Neural cell (in vitro differentiated cells): Measurements from ENCODE around the gene CACNA1I. TPM values are rescaled to one million over a fixed set of nuclear protein-coding genes. Genes with fewer than 3 reads are reported as not detected.

Source experiments
- H2AFZ ChIP-seq: fragments of 200-600, 300-800 bp; sonication (generic), shearing (Covaris generic); 2 replicates; pipeline ENCODE4 v1.6.0; 2014; ENCODE audit warnings: low read depth, mild to moderate bottlenecking, antibody characterized with exemption, low read length, moderate library complexity
- H3F3A ChIP-seq: fragments of 200-600 bp; shearing (Covaris generic); 2 replicates; pipeline ENCODE4 v1.6.1; 2016; ENCODE audit warnings: mild to moderate bottlenecking, moderate library complexity, mixed read lengths, antibody characterized with exemption, low read length; ENCODE audit not compliant: insufficient read depth, poor library complexity, severe bottlenecking
- H3K27ac ChIP-seq: fragments of 200-600, 300-800 bp; sonication (generic), shearing (Covaris generic); 2 replicates; pipeline ENCODE4 v1.5.1; 2014; ENCODE audit warnings: mild to moderate bottlenecking, low read length, moderate library complexity
- H3K27me3 ChIP-seq: fragments of 300-800, 200-600 bp; sonication (generic), shearing (Covaris generic); 2 replicates; pipeline ENCODE4 v1.6.0; 2014; ENCODE audit warnings: mild to moderate bottlenecking, low read depth, low read length, moderate library complexity; ENCODE audit not compliant: insufficient read depth
- H3K36me3 ChIP-seq: fragments of 300-800, 200-600 bp; sonication (generic), shearing (Covaris generic); 2 replicates; pipeline ENCODE4 v1.5.1; 2014; ENCODE audit warnings: mild to moderate bottlenecking, antibody characterized with exemption, low read length, moderate library complexity; ENCODE audit not compliant: insufficient read depth
- H3K4me2 ChIP-seq: fragments of 300-800, 200-600 bp; sonication (generic), shearing (Covaris generic); 2 replicates; pipeline ENCODE4 v1.6.0; 2014; ENCODE audit warnings: mild to moderate bottlenecking, low read length
- H3K4me3 ChIP-seq: fragments of 300-800, 200-600 bp; sonication (generic), shearing (Covaris generic); 2 replicates; pipeline ENCODE4 v1.5.1; 2014; ENCODE audit warnings: mild to moderate bottlenecking, low read length, moderate library complexity
- H3K79me2 ChIP-seq: fragments of 200-600 bp; shearing (Covaris generic); replicated peaks from 2 replicates; pipeline ENCODE4 v1.6.0; 2014; ENCODE audit warnings: mild to moderate bottlenecking, low read length, moderate library complexity; ENCODE audit not compliant: insufficient read depth
- H3K9ac ChIP-seq: fragments of 300-800, 200-600 bp; sonication (generic), shearing (Covaris generic); 2 replicates; pipeline ENCODE4 v1.6.1; 2016; ENCODE audit warnings: mild to moderate bottlenecking, low read length, mixed read lengths
- H3K9me2 ChIP-seq: fragments of 200-600 bp; shearing (Covaris generic); 2 replicates; pipeline ENCODE4 v1.6.1; 2016; ENCODE audit warnings: mild to moderate bottlenecking, low read length, mixed read lengths; ENCODE audit not compliant: insufficient read depth
- H3K9me3 ChIP-seq: fragments of 200-600, 300-800 bp; sonication (generic), shearing (Covaris generic); 2 replicates; pipeline ENCODE4 v1.6.1; 2016; ENCODE audit warnings: mild to moderate bottlenecking, mixed run types, low read length, moderate library complexity, mixed read lengths
- H4K20me1 ChIP-seq: fragments of 200-600 bp; shearing (Covaris generic); 2 replicates; pipeline ENCODE4 v1.6.1; 2016; ENCODE audit warnings: mild to moderate bottlenecking, mixed run types; ENCODE audit not compliant: insufficient read depth
- CTCF ChIP-seq: fragments of 450-650 bp; IDR thresholded peaks from 2 replicates; pipeline ENCODE4 v1.5.1; 2014; ENCODE audit warnings: antibody characterized with exemption, mild to moderate bottlenecking, moderate library complexity; ENCODE audit not compliant: poor library complexity, severe bottlenecking
- EP300 ChIP-seq: fragments of 450-650 bp; conservative IDR thresholded peaks from 2 replicates; pipeline ENCODE4 v1.6.1; 2014; ENCODE audit warnings: antibody characterized with exemption, mild to moderate bottlenecking, moderate library complexity; ENCODE audit not compliant: poor library complexity, severe bottlenecking
- EZH2 ChIP-seq: fragments of 200-600, 300-800 bp; shearing (Covaris generic), sonication (generic); IDR thresholded peaks from 2 replicates; pipeline ENCODE4 v1.6.1; 2014; ENCODE audit warnings: antibody characterized with exemption, low read length, borderline replicate concordance, mild to moderate bottlenecking; ENCODE audit not compliant: insufficient read depth, poor library complexity, severe bottlenecking
- MXI1 ChIP-seq: fragments of 450-650 bp; conservative IDR thresholded peaks from 2 replicates; pipeline ENCODE4 v1.6.1; 2014; ENCODE audit warnings: antibody characterized with exemption, mild to moderate bottlenecking; ENCODE audit not compliant: poor library complexity, severe bottlenecking
- POLR2AphosphoS5 ChIP-seq: IDR thresholded peaks from 2 replicates; pipeline ENCODE4 v1.6.1; 2012
- RAD21 ChIP-seq: fragments of 450-650 bp; conservative IDR thresholded peaks from 2 replicates; pipeline ENCODE4 v1.6.1; 2014; ENCODE audit warnings: antibody characterized with exemption, mild to moderate bottlenecking, moderate library complexity
- SMC3 ChIP-seq: fragments of 450-650 bp; conservative IDR thresholded peaks from 2 replicates; pipeline ENCODE4 v1.6.1; 2014; ENCODE audit warnings: antibody characterized with exemption, mild to moderate bottlenecking, moderate library complexity; ENCODE audit not compliant: poor library complexity
- TAF1 ChIP-seq: IDR thresholded peaks from 2 replicates; pipeline ENCODE4 v1.6.1; 2012; ENCODE audit warnings: low read depth
- polyA plus RNA-seq: library from polyadenylated mRNA; depleted of rRNA; stranded (reverse); fragments of >200 nt; gene quantifications from 2 replicates; pipeline ENCODE4 v1.2.3, GENCODE V29; 2014
- TF ChIP-seq, protein P1 (sequence below): IDR thresholded peaks from 2 replicates; pipeline ENCODE4 v1.6.1; 2012; ENCODE audit warnings: borderline replicate concordance

Gene CACNA1I
- polyA plus RNA-seq, 1 donor from 2014 or later, result 1.9 TPM

GRCh38 chr22:39611360-39611759, 40.8 kb downstream of the CACNA1I start:
- Histone ChIP-seq H3K9me2 (no peaks in the 10 kb centered on the region), H2AFZ (no peak overlapping the region), H3K79me2 (no peaks in the 10 kb centered on the region), H3K9me3 (no peaks in the 10 kb centered on the region), H3K4me3 (no peak overlapping the region), H3K27ac (no peak overlapping the region), H3K27me3 (no peaks in the 10 kb centered on the region), H4K20me1 (no peaks in the 10 kb centered on the region), H3K36me3 (no peaks in the 10 kb centered on the region), H3K4me2 (no peak overlapping the region), H3F3A (no peaks in the 10 kb centered on the region), H3K9ac (no peak overlapping the region)
- TF ChIP-seq RAD21 (no peak), EP300 (no peak), CTCF (no peak), SMC3 (no peak), POLR2AphosphoS5 (no peak), TAF1 (no peak), EZH2 (no peak), MXI1 (no peak)
- TF ChIP-seq, protein P1, sequence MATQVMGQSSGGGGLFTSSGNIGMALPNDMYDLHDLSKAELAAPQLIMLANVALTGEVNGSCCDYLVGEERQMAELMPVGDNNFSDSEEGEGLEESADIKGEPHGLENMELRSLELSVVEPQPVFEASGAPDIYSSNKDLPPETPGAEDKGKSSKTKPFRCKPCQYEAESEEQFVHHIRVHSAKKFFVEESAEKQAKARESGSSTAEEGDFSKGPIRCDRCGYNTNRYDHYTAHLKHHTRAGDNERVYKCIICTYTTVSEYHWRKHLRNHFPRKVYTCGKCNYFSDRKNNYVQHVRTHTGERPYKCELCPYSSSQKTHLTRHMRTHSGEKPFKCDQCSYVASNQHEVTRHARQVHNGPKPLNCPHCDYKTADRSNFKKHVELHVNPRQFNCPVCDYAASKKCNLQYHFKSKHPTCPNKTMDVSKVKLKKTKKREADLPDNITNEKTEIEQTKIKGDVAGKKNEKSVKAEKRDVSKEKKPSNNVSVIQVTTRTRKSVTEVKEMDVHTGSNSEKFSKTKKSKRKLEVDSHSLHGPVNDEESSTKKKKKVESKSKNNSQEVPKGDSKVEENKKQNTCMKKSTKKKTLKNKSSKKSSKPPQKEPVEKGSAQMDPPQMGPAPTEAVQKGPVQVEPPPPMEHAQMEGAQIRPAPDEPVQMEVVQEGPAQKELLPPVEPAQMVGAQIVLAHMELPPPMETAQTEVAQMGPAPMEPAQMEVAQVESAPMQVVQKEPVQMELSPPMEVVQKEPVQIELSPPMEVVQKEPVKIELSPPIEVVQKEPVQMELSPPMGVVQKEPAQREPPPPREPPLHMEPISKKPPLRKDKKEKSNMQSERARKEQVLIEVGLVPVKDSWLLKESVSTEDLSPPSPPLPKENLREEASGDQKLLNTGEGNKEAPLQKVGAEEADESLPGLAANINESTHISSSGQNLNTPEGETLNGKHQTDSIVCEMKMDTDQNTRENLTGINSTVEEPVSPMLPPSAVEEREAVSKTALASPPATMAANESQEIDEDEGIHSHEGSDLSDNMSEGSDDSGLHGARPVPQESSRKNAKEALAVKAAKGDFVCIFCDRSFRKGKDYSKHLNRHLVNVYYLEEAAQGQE, result no peak

DNA sequence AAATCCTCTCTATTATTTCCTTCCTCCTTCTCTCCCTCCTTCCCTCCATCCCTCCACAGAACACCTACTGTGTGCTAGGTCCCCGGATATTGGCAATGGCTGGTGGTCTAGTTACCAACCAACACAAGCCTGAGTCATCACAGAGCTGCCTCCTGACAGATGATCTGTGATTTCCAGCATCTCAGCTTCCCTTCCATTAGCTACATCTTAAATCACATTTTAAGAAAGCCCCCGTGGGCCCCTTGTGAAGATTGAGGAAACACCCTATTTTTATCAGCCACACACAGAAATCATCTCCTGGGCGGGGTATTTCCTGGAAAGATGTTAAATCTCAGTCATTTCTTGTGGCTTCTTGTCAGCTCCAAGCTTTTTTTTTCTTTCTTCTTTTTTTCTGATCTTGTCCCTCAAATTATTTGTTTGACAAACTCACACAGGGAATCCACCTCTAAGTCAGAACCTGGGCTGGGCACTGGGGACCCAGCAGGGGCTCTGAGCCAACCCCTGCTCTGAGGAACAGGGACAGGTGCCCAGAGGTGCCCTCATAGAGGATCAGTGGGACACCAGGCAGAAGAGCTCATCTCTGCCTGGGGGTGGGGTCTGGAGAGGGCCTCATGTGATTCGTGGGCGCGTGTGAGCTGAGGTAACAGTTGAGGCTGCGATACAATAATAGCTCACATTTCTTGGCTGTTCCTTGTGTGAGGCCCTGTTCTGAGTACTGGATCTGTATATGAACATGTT, 42.4 kb downstream of the CACNA1I start:
- H3K36me3 ChIP-seq, result no peaks in the 10 kb centered on the region
- no peaks in the 10 kb centered on the region for H4K20me1 ChIP-seq
- no peaks in the 10 kb centered on the region for H3F3A ChIP-seq
- H3K4me2 ChIP-seq, result no peak overlapping the region
- H2AFZ ChIP-seq, result no peak overlapping the region
- TF ChIP-seq, protein P1, result no peak
- no peak for TF ChIP-seq SMC3
- TF ChIP-seq POLR2AphosphoS5, result no peak
- no peak for TF ChIP-seq CTCF
- TF ChIP-seq EZH2, result no peak
- no peak for TF ChIP-seq RAD21
- no peak for TF ChIP-seq TAF1
- no peak for TF ChIP-seq MXI1
- TF ChIP-seq EP300, result no peak
- no peak overlapping the region for H3K9ac ChIP-seq
- H3K27me3 ChIP-seq, result no peaks in the 10 kb centered on the region
- H3K9me3 ChIP-seq, result no peaks in the 10 kb centered on the region
- H3K4me3 ChIP-seq, result no peak overlapping the region
- H3K9me2 ChIP-seq, result no peaks in the 10 kb centered on the region
- H3K79me2 ChIP-seq, result no peaks in the 10 kb centered on the region
- no peak overlapping the region for H3K27ac ChIP-seq
